GM23338 (cell line): Measurements from ENCODE around the gene CASP7. TPM values are rescaled to one million over a fixed set of nuclear protein-coding genes. Genes with fewer than 3 reads are reported as not detected.
A peak's percentile ranks its signal among the peaks of the same experiment; 100 is the strongest.
"Not testable (repeated sequence)": the region's sequence is repeated elsewhere in the genome, so short reads cannot be mapped to it uniquely, and the experiment has no call there.

ENCODE experiments used
- ATAC-seq: fragments of 200-7000 bp; cut with Tn5 transposase; 3 replicates; pipeline ENCODE4 v1.9.1; 2020
- DNase-seq: peaks from one replicate; pipeline ENCODE4 v3.0.0-alpha.2; 2015; ENCODE audit warnings: low spot score
- H2AFZ ChIP-seq: fragments of 200-600 bp; sonication (generic); 2 replicates; pipeline ENCODE4 v1.8.0; 2016; ENCODE audit warnings: antibody characterized with exemption, mild to moderate bottlenecking, moderate library complexity
- H3F3A ChIP-seq: fragments of 200-600 bp; sonication (generic); replicated peaks from 2 replicates; pipeline ENCODE4 v1.8.0; 2017; ENCODE audit warnings: antibody characterized with exemption, mixed run types, low read depth
- H3K27ac ChIP-seq: fragments of 200-600 bp; sonication (generic); 2 replicates; pipeline ENCODE4 v1.6.1; 2016; ENCODE audit warnings: low read depth
- H3K27me3 ChIP-seq: fragments of 200-600 bp; sonication (generic); 2 replicates; pipeline ENCODE4 v1.8.0; 2016; ENCODE audit warnings: mild to moderate bottlenecking, mixed run types, moderate library complexity; ENCODE audit not compliant: insufficient read depth
- H3K36me3 ChIP-seq: fragments of 200-600 bp; sonication (generic); 2 replicates; pipeline ENCODE4 v1.8.0; 2016; ENCODE audit warnings: mild to moderate bottlenecking; ENCODE audit not compliant: insufficient read depth
- H3K4me1 ChIP-seq: fragments of 200-600 bp; sonication (generic); 2 replicates; pipeline ENCODE4 v1.8.0; 2016; ENCODE audit warnings: mild to moderate bottlenecking, moderate library complexity; ENCODE audit not compliant: insufficient read depth
- H3K4me2 ChIP-seq: fragments of 200-600 bp; sonication (generic); 2 replicates; pipeline ENCODE4 v1.7.1; 2017; ENCODE audit warnings: mixed run types
- H3K4me3 ChIP-seq: fragments of 200-600 bp; sonication (generic); 2 replicates; pipeline ENCODE4 v1.6.1; 2016; ENCODE audit warnings: mixed run types
- H3K79me2 ChIP-seq: fragments of 200-600 bp; sonication (generic); replicated peaks from 2 replicates; pipeline ENCODE4 v1.8.0; 2017; ENCODE audit warnings: mild to moderate bottlenecking; ENCODE audit not compliant: insufficient read depth
- H3K9me2 ChIP-seq: fragments of 200-600 bp; sonication (generic); 2 replicates; pipeline ENCODE4 v1.8.0; 2017; ENCODE audit not compliant: insufficient read depth
- H4K20me1 ChIP-seq: fragments of 200-600 bp; sonication (generic); replicated peaks from 2 replicates; pipeline ENCODE4 v1.8.0; 2017; ENCODE audit warnings: mild to moderate bottlenecking; ENCODE audit not compliant: insufficient read depth
- H3K27ac Mint-ChIP-seq: 2 replicates; pipeline ENCODE4 v1.8.0; 2020; ENCODE audit warnings: inconsistent platforms, mild to moderate bottlenecking, moderate library complexity, mixed read lengths
- H3K27me3 Mint-ChIP-seq: 3 replicates; pipeline ENCODE4 v1.8.0; 2022; ENCODE audit warnings: low read depth, mild to moderate bottlenecking, moderate library complexity, mixed read lengths, inconsistent platforms; ENCODE audit not compliant: insufficient read depth, poor library complexity
- H3K36me3 Mint-ChIP-seq: 3 replicates; pipeline ENCODE4 v1.8.0; 2021; ENCODE audit warnings: low read depth, mild to moderate bottlenecking, inconsistent platforms, moderate library complexity, mixed read lengths
- H3K4me1 Mint-ChIP-seq: 3 replicates; pipeline ENCODE4 v1.8.0; 2020; ENCODE audit warnings: mild to moderate bottlenecking, inconsistent platforms, mixed read lengths
- H3K4me3 Mint-ChIP-seq: 3 replicates; pipeline ENCODE4 v1.8.0; 2021; ENCODE audit warnings: moderate library complexity, mild to moderate bottlenecking, inconsistent platforms, mixed read lengths
- H3K9me3 Mint-ChIP-seq: 3 replicates; pipeline ENCODE4 v1.8.0; 2020; ENCODE audit warnings: moderate library complexity, mild to moderate bottlenecking, inconsistent platforms, mixed read lengths
- CREB1 ChIP-seq: fragments of 250-450 bp; sonication (Bioruptor Pico); IDR thresholded peaks from 2 replicates; pipeline ENCODE4 v1.5.0; 2020; ENCODE audit warnings: low read depth, mild to moderate bottlenecking, moderate library complexity
- ZNF462 ChIP-seq: fragments of 250-450 bp; sonication (Bioruptor Pico); IDR thresholded peaks from 2 replicates; pipeline ENCODE4 v1.5.0; 2020; ENCODE audit warnings: mild to moderate bottlenecking, moderate library complexity
- polyA plus RNA-seq: library from polyadenylated mRNA; unstranded; fragments of >200 nt; fragmentation: Nextera tagmentation; extraction: Ambion mirVana; gene quantifications from 2 replicates; pipeline ENCODE4 v1.2.1, GENCODE V29; 2016
- total RNA-seq: library from RNA; depleted of rRNA; stranded (reverse); fragments of >200 nt; shearing (Covaris generic); gene quantifications from 2 replicates; pipeline ENCODE4 v1.2.3, GENCODE V29; 2014
- TF ChIP-seq, protein P1 (sequence below): IDR thresholded peaks from 2 replicates; pipeline ENCODE4 v1.6.1; 2016; ENCODE audit warnings: antibody characterized with exemption

CASP7 gene
- total and polyA plus RNA-seq, 2 experiments from 2014 or later, result 2.1 to 7.0 TPM

- TF ChIP-seq ZNF462 (CRISPR knock-in tag), result no peak
- no peak for TF ChIP-seq CREB1 (CRISPR knock-in tag)
- TF ChIP-seq, protein P1, sequence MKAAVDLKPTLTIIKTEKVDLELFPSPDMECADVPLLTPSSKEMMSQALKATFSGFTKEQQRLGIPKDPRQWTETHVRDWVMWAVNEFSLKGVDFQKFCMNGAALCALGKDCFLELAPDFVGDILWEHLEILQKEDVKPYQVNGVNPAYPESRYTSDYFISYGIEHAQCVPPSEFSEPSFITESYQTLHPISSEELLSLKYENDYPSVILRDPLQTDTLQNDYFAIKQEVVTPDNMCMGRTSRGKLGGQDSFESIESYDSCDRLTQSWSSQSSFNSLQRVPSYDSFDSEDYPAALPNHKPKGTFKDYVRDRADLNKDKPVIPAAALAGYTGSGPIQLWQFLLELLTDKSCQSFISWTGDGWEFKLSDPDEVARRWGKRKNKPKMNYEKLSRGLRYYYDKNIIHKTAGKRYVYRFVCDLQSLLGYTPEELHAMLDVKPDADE, result no peak
Measured at GRCh38 chr10:113770346-113770745, 90.6 kb downstream of the CASP7 start (continued).

DNA sequence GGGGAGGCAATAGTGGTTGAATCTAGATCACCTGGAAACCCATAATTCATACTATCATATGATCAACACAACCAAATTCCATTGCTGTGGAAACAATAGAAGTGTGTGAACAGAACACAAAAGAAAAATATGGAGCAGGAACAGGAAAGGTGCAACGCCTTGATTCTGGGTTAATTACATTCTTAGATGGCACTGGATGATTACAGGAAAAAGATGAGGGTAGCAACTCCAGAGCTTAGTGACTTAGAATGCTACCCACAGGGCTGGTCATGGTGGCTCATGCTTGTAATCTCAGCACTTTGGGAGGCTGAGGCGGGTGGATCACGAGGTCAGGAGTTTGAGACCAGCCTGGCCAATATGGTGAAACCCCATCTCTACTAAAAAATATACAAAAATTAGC, 91.4 kb downstream of the CASP7 start:
- H4K20me1 ChIP-seq, H3K4me1 Mint-ChIP-seq, ATAC-seq, H3K27me3 ChIP-seq, H3K27ac Mint-ChIP-seq, H3K9me2 ChIP-seq, H3F3A ChIP-seq, H3K27me3 Mint-ChIP-seq, H3K9me3 Mint-ChIP-seq, DNase-seq, H3K79me2 ChIP-seq, H3K4me2 ChIP-seq, H3K36me3 ChIP-seq, H3K36me3 Mint-ChIP-seq, H3K27ac ChIP-seq, H3K4me3 ChIP-seq, H3K4me1 ChIP-seq, H3K4me3 Mint-ChIP-seq: not testable (repeated sequence)
- 0 out of 2 replicates have a peak overlapping the region, but pooled peaks have one; percentile 18 for H2AFZ ChIP-seq
